ENCODE data around the gene LRFN2. TPM values are rescaled to one million over a fixed set of nuclear protein-coding genes. Genes with fewer than 3 reads are reported as not detected.

LRFN2 gene
- total and polyA plus RNA-seq, 2 donors, result 0.11 to 0.38 TPM

DNA sequence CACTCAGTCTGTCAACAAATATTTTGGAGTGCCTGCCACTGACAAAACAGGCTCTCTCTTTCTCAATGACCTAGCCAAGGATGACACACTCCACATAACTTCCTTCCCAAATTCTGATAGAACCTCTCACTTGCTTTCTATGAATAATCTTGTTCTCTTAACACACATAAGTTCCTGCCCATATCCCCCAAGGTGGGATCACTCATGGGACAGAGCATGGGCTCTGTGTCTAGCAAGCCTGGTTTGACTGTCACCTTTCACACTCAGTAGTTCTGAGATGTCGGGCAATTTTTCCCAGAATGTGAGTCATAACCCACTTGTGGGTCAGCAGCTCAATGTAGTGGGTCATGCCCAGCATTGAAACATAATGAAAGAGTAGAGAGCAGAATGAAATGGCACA lies 78.1 kb downstream of the LRFN2 start:
- 100% methylated on average over 1 of the region's 1 CpG for WGBS
- H3K36me3 ChIP-seq (ENCODE audit: control insufficient read depth in 2 of 2, insufficient read depth in 2 of 2, low read length in 1 of 2), result no peaks in the 10 kb centered on the region
- no peak overlapping the region for H3K27ac ChIP-seq (ENCODE audit: low read depth in 1 of 2, low read length in 1 of 2)
- no peaks in the 10 kb centered on the region for H3K9me3 ChIP-seq (ENCODE audit: control insufficient read depth in 2 of 2, insufficient read depth in 1 of 2, low read length in 1 of 2)
- no peak for DNase-seq (ENCODE audit: low read depth in 6 of 9, low spot score in 9 of 9)
- no peaks in the 10 kb centered on the region for H3K27me3 ChIP-seq (ENCODE audit: control insufficient read depth in 2 of 2, insufficient read depth in 1 of 2, low read length in 1 of 2)
- no peaks in the 10 kb centered on the region for H3K4me1 ChIP-seq (ENCODE audit: control insufficient read depth in 2 of 2, insufficient read depth in 2 of 2, low read length in 2 of 2)
- H3K4me3 ChIP-seq (ENCODE audit: low read length in 2 of 2), result no peak overlapping the region

DNA sequence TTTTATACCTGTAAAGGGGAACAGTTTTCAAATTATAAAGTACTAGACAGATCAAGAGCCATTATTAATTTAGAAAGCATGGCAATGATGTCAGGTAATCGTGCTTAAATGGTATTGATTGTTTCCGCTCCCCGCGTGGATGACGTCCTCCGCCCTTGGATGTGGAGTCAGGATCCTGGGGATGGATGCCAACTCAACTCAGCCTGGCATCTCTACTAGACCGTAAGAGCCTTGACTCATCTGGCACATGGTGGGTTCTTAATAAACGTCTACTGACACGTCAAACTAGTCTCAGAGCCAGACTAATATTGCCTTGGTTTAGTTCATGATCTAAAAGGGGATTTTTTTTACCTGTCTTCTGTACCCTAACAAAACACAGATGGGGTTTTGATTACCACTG lies 80.2 kb downstream of the LRFN2 start:
- no peak for DNase-seq (ENCODE audit: low read depth in 6 of 9, low spot score in 9 of 9)
- Histone ChIP-seq H3K27ac (ENCODE audit: low read depth in 1 of 2, low read length in 1 of 2) (no peak overlapping the region), H3K4me1 (ENCODE audit: control insufficient read depth in 2 of 2, insufficient read depth in 2 of 2, low read length in 2 of 2) (no peaks in the 10 kb centered on the region), H3K36me3 (ENCODE audit: control insufficient read depth in 2 of 2, insufficient read depth in 2 of 2, low read length in 1 of 2) (no peaks in the 10 kb centered on the region), H3K9me3 (ENCODE audit: control insufficient read depth in 2 of 2, insufficient read depth in 1 of 2, low read length in 1 of 2) (no peaks in the 10 kb centered on the region), H3K4me3 (ENCODE audit: low read length in 2 of 2) (no peak overlapping the region), H3K27me3 (ENCODE audit: control insufficient read depth in 2 of 2, insufficient read depth in 1 of 2, low read length in 1 of 2) (no peaks in the 10 kb centered on the region)
- WGBS, result 94% methylated on average over 9 of the region's 9 CpGs

DNA sequence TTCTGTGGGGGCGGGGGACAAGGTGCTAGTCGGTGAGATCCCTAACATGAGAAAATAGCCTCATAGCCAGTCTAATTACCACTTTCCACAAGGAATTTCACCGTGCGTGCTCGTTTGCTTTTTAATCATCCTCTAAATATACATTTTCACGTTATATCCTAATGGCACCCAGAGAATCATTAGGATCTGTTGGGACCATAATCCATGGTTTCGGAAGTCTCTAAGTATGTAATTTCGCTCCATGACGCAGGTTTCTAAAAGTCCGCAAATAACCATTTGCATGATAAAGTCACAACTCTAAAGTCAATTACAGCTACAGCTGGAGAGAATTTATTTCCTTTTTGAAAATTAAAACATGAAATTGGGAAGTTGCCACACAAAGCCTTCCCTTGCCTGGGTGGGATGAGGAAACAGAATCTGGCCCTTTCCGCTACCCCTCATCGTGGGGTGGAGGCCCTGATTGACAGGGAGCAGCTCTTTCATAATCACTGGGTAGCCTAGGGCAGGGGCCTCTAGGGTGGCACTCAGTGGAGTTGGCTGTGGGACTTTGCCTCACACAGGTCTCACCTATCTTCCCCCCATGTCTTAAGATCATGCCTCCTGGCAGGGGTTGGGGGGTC lies 81.9 kb downstream of the LRFN2 start:
- WGBS, result 90% methylated on average over 12 of the region's 12 CpGs
- no peak overlapping the region for H3K27ac ChIP-seq (ENCODE audit: low read depth in 1 of 2, low read length in 1 of 2)
- DNase-seq (ENCODE audit: low read depth in 6 of 9, low spot score in 9 of 9), result no peak
- H3K4me3 ChIP-seq (ENCODE audit: low read length in 2 of 2), result no peak overlapping the region
- no peaks in the 10 kb centered on the region for H3K4me1 ChIP-seq (ENCODE audit: control insufficient read depth in 2 of 2, insufficient read depth in 2 of 2, low read length in 2 of 2)
- no peaks in the 10 kb centered on the region for H3K36me3 ChIP-seq (ENCODE audit: control insufficient read depth in 2 of 2, insufficient read depth in 2 of 2, low read length in 1 of 2)
- H3K27me3 ChIP-seq (ENCODE audit: control insufficient read depth in 2 of 2, insufficient read depth in 1 of 2, low read length in 1 of 2), result no peaks in the 10 kb centered on the region
- H3K9me3 ChIP-seq (ENCODE audit: control insufficient read depth in 2 of 2, insufficient read depth in 1 of 2, low read length in 1 of 2), result no peaks in the 10 kb centered on the region

GRCh38 chr6:40504274-40504673 lies 82.9 kb downstream of the LRFN2 start:
- Histone ChIP-seq H3K4me1 (ENCODE audit: control insufficient read depth in 2 of 2, insufficient read depth in 2 of 2, low read length in 2 of 2) (no peaks in the 10 kb centered on the region), H3K36me3 (ENCODE audit: control insufficient read depth in 2 of 2, insufficient read depth in 2 of 2, low read length in 1 of 2) (no peaks in the 10 kb centered on the region), H3K27me3 (ENCODE audit: control insufficient read depth in 2 of 2, insufficient read depth in 1 of 2, low read length in 1 of 2) (no peaks in the 10 kb centered on the region), H3K4me3 (ENCODE audit: low read length in 2 of 2) (no peak overlapping the region), H3K9me3 (ENCODE audit: control insufficient read depth in 2 of 2, insufficient read depth in 1 of 2, low read length in 1 of 2) (no peaks in the 10 kb centered on the region), H3K27ac (ENCODE audit: low read depth in 1 of 2, low read length in 1 of 2) (no peak overlapping the region)
- 96% methylated on average over 3 of the region's 3 CpGs for WGBS
- DNase-seq (ENCODE audit: low read depth in 6 of 9, low spot score in 9 of 9), result no peak

GRCh38 chr6:40500227-40500626 lies 86.9 kb downstream of the LRFN2 start:
- 92% methylated on average over 4 of the region's 4 CpGs for WGBS

DNA sequence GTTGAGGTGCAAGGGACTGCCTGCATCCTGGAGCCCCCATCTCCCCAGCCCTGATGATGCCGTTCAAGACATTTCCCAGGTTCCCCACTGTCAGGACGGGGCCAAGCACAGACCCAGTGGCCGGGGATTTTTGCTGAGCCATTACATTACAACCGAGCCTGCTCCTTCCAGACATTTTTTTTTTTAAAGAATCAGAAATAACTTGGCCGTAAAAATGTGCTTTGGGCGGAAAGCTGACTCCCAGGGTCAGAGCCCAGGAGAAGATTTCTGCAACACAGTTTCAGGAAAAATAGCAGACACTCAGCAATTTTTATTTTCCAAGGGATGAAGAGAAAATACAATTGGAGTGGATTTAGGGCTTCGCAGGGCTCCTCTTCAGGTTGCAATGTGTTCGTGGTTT lies 87.9 kb downstream of the LRFN2 start:
- no peaks in the 10 kb centered on the region for H3K4me1 ChIP-seq (ENCODE audit: control insufficient read depth in 2 of 2, insufficient read depth in 2 of 2, low read length in 2 of 2)
- WGBS, result 78% methylated on average over 8 of the region's 8 CpGs
- no peak for DNase-seq (ENCODE audit: low read depth in 6 of 9, low spot score in 9 of 9)
- H3K27me3 ChIP-seq (ENCODE audit: control insufficient read depth in 2 of 2, insufficient read depth in 1 of 2, low read length in 1 of 2), result no peaks in the 10 kb centered on the region
- H3K27ac ChIP-seq (ENCODE audit: low read depth in 1 of 2, low read length in 1 of 2), result no peak overlapping the region
- no peaks in the 10 kb centered on the region for H3K9me3 ChIP-seq (ENCODE audit: control insufficient read depth in 2 of 2, insufficient read depth in 1 of 2, low read length in 1 of 2)
- H3K36me3 ChIP-seq (ENCODE audit: control insufficient read depth in 2 of 2, insufficient read depth in 2 of 2, low read length in 1 of 2), result no peaks in the 10 kb centered on the region
- no peak overlapping the region for H3K4me3 ChIP-seq (ENCODE audit: low read length in 2 of 2)

More at GRCh38 chr6:40500227-40500626, 86.9 kb downstream of the LRFN2 start:
- no peak for DNase-seq (ENCODE audit: low read depth in 6 of 9, low spot score in 9 of 9)
- Histone ChIP-seq H3K27me3 (ENCODE audit: control insufficient read depth in 2 of 2, insufficient read depth in 1 of 2, low read length in 1 of 2) (no peaks in the 10 kb centered on the region), H3K36me3 (ENCODE audit: control insufficient read depth in 2 of 2, insufficient read depth in 2 of 2, low read length in 1 of 2) (no peaks in the 10 kb centered on the region), H3K4me3 (ENCODE audit: low read length in 2 of 2) (no peak overlapping the region), H3K9me3 (ENCODE audit: control insufficient read depth in 2 of 2, insufficient read depth in 1 of 2, low read length in 1 of 2) (no peaks in the 10 kb centered on the region), H3K27ac (ENCODE audit: low read depth in 1 of 2, low read length in 1 of 2) (no peak overlapping the region), H3K4me1 (ENCODE audit: control insufficient read depth in 2 of 2, insufficient read depth in 2 of 2, low read length in 2 of 2) (no peaks in the 10 kb centered on the region)

DNA sequence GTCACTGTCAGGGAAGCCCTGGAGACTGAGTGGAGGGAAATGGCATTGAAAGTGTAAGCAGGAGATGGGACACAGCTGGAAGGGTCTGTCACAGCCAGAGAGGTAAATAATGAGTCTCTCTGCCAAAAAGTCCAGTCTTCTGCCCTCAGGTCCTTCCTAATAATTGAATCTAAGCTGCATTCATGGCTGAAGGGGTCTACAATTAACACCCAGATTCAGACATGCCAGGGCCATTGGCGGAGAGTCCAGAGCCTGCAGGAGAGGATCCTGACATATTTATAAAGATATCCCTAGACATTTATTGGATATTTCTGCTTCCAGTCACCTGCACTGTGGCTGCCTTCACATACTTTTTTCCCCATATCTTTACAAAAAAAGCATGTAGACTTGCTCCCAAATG lies 89.0 kb downstream of the LRFN2 start:
- H3K27ac ChIP-seq (ENCODE audit: low read depth in 1 of 2, low read length in 1 of 2), result no peak overlapping the region
- H3K36me3 ChIP-seq (ENCODE audit: control insufficient read depth in 2 of 2, insufficient read depth in 2 of 2, low read length in 1 of 2), result no peaks in the 10 kb centered on the region
- H3K27me3 ChIP-seq (ENCODE audit: control insufficient read depth in 2 of 2, insufficient read depth in 1 of 2, low read length in 1 of 2), result no peaks in the 10 kb centered on the region
- WGBS, result 96% methylated on average over 1 of the region's 1 CpG
- DNase-seq (ENCODE audit: low read depth in 6 of 9, low spot score in 9 of 9), result no peak
- no peaks in the 10 kb centered on the region for H3K4me1 ChIP-seq (ENCODE audit: control insufficient read depth in 2 of 2, insufficient read depth in 2 of 2, low read length in 2 of 2)
- no peak overlapping the region for H3K4me3 ChIP-seq (ENCODE audit: low read length in 2 of 2)
- no peaks in the 10 kb centered on the region for H3K9me3 ChIP-seq (ENCODE audit: control insufficient read depth in 2 of 2, insufficient read depth in 1 of 2, low read length in 1 of 2)

- Histone ChIP-seq H3K4me1 (ENCODE audit: control insufficient read depth in 2 of 2, insufficient read depth in 2 of 2, low read length in 2 of 2) (no peaks in the 10 kb centered on the region), H3K36me3 (ENCODE audit: control insufficient read depth in 2 of 2, insufficient read depth in 2 of 2, low read length in 1 of 2) (no peaks in the 10 kb centered on the region), H3K4me3 (ENCODE audit: low read length in 2 of 2) (no peak overlapping the region), H3K27me3 (ENCODE audit: control insufficient read depth in 2 of 2, insufficient read depth in 1 of 2, low read length in 1 of 2) (peaks cover 0 to 2% of the 10 kb centered on the region in 2 donors), H3K9me3 (ENCODE audit: control insufficient read depth in 2 of 2, insufficient read depth in 1 of 2, low read length in 1 of 2) (no peaks in the 10 kb centered on the region), H3K27ac (ENCODE audit: low read depth in 1 of 2, low read length in 1 of 2) (no peak overlapping the region)
- WGBS, result 83% methylated on average over 7 of the region's 7 CpGs
- no peak for DNase-seq (ENCODE audit: low read depth in 6 of 9, low spot score in 9 of 9)
Measured at GRCh38 chr6:40492187-40492586, 95.0 kb downstream of the LRFN2 start.

DNA sequence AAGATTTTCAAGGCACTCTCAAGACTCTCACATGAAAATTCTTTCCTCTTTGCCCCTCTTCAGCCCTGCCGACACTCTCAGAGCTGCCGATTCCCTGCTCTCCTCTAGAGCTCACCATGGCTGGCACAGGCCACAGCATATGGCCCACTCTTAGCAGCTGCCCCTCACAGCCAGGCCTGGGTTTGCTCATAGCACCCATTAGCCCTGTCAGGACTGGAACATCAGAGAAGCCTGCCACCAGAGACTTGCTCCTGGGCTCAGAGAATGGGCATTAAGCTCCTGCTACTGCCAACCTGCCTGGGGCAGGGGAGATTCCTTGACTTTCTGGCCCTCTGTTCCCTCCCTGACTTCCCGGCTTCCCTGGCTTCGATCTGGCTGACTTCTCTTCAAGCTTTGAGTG lies 96.7 kb downstream of the LRFN2 start:
- WGBS, result 96% methylated on average over 4 of the region's 4 CpGs
- no peaks in the 10 kb centered on the region for H3K9me3 ChIP-seq (ENCODE audit: control insufficient read depth in 2 of 2, insufficient read depth in 1 of 2, low read length in 1 of 2)

More for the DNA sequence above, 96.7 kb downstream of the LRFN2 start:
- Histone ChIP-seq H3K4me3 (ENCODE audit: low read length in 2 of 2) (no peak overlapping the region), H3K27me3 (ENCODE audit: control insufficient read depth in 2 of 2, insufficient read depth in 1 of 2, low read length in 1 of 2) (peaks cover 0 to 2% of the 10 kb centered on the region in 2 donors), H3K36me3 (ENCODE audit: control insufficient read depth in 2 of 2, insufficient read depth in 2 of 2, low read length in 1 of 2) (no peaks in the 10 kb centered on the region), H3K4me1 (ENCODE audit: control insufficient read depth in 2 of 2, insufficient read depth in 2 of 2, low read length in 2 of 2) (no peaks in the 10 kb centered on the region), H3K27ac (ENCODE audit: low read depth in 1 of 2, low read length in 1 of 2) (no peak overlapping the region)
- DNase-seq (ENCODE audit: low read depth in 6 of 9, low spot score in 9 of 9), result no peak
